Hepatocyte (in vitro differentiated cells): ENCODE measurements around the gene WDR38.

Source experiments
- EZH2 ChIP-seq: fragments of 200-600 bp; sonication (generic); IDR thresholded peaks from 2 replicates; pipeline ENCODE4 v1.6.1; 2016; ENCODE audit warnings: antibody characterized with exemption, mild to moderate bottlenecking, borderline replicate concordance
- EZH2phosphoT487 ChIP-seq: fragments of 200-600 bp; sonication (generic); IDR thresholded peaks from one replicate; pipeline ENCODE4 v1.6.1; 2018; ENCODE audit warnings: antibody characterized with exemption, mild to moderate bottlenecking, low read depth, moderate library complexity; ENCODE audit not compliant: unreplicated experiment, severe bottlenecking
- TF ChIP-seq, protein P1 (sequence below): fragments of 200-600 bp; sonication (generic); IDR thresholded peaks from 2 replicates; pipeline ENCODE4 v1.5.1; 2016; ENCODE audit warnings: antibody characterized with exemption, mild to moderate bottlenecking; ENCODE audit not compliant: poor library complexity

DNA sequence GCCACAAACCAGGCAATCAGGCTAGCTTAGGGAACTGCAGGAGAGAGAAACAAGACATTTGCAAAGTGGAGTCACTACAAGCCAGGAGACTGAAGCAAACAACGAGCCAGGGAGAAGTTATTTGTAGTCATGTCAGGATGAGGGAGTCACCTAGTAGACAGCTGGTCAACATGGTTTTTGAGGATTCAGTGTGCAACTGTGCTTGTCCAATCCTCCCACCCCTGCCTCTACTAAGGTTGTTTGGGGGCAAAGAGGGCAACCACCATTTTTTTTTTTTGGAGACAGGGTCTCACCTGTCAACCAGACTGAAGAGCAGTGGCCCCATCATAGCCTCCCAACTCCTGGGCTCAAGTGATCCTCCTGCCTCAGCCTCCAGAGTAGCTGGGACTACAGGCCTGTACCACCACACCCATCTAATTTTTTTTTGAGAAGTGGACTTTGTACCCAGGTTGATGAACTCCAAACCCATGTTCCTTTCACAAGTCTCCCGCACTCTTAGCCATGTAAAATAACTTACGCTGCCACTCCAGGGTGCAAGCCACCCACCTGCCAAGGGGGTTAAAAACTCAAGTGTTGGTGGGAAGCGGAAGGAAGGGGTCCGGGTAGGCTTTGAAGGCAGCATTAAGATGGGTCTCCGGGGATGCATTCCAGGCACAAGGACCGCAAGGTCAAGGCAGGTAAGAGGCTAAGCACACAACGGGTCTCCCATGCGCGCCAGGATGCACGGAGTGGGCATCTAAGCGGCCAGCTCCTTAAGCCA lies 7.5 kb downstream of the WDR38 start:
- TF ChIP-seq, protein P1, sequence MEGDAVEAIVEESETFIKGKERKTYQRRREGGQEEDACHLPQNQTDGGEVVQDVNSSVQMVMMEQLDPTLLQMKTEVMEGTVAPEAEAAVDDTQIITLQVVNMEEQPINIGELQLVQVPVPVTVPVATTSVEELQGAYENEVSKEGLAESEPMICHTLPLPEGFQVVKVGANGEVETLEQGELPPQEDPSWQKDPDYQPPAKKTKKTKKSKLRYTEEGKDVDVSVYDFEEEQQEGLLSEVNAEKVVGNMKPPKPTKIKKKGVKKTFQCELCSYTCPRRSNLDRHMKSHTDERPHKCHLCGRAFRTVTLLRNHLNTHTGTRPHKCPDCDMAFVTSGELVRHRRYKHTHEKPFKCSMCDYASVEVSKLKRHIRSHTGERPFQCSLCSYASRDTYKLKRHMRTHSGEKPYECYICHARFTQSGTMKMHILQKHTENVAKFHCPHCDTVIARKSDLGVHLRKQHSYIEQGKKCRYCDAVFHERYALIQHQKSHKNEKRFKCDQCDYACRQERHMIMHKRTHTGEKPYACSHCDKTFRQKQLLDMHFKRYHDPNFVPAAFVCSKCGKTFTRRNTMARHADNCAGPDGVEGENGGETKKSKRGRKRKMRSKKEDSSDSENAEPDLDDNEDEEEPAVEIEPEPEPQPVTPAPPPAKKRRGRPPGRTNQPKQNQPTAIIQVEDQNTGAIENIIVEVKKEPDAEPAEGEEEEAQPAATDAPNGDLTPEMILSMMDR, result no peak
- TF ChIP-seq EZH2phosphoT487 (no peak), EZH2 (no peak)
